Epithelial cell of esophagus (primary cell): ENCODE results near the gene GLRX5.

Experiments
- DNase-seq: peaks from one replicate; pipeline ENCODE4 v3.0.0; 2010; ENCODE audit warnings: low read depth
- H3K4me3 ChIP-seq: 2 replicates; pipeline ENCODE4 v1.5.1; 2011; ENCODE audit warnings: mild to moderate bottlenecking, low read length, control low read depth
- CTCF ChIP-seq: IDR thresholded peaks from 2 replicates; pipeline ENCODE4 v1.5.1; 2011; ENCODE audit warnings: low read depth, mild to moderate bottlenecking, low read length, control low read depth, inconsistent platforms; ENCODE audit not compliant: insufficient read depth; ENCODE audit errors: missing control alignments

Gene GLRX5

GRCh38 chr14:95513291-95513690 is 21.6 kb upstream of the GLRX5 start:
- H3K4me3 ChIP-seq = no peak overlapping the region
- no peak for DNase-seq
- TF ChIP-seq CTCF = no peak

- peak; percentile 61 for DNase-seq
- no peak for TF ChIP-seq CTCF
- H3K4me3 ChIP-seq = no peak overlapping the region
Measured at GRCh38 chr14:95514131-95515079, 20.4 kb upstream of the GLRX5 start.

GRCh38 chr14:95515080-95515489 is 19.8 kb upstream of the GLRX5 start:
- H3K4me3 ChIP-seq = no peak overlapping the region
- DNase-seq = peak; percentile 37
- no peak for TF ChIP-seq CTCF

- TF ChIP-seq CTCF = no peak
- DNase-seq = peak; percentile 26
- H3K4me3 ChIP-seq = peak overlapping the region; percentile 34
Measured at GRCh38 chr14:95515596-95516552, 19.0 kb upstream of the GLRX5 start.

GRCh38 chr14:95516554-95517181 is 18.2 kb upstream of the GLRX5 start, which contains the start of gene SYNE3:
Gene SYNE3, minus strand, starts transcription at chr14:95516650. Its CDS starts 40,829 bp downstream, at chr14:95475821.
- peak; percentile 25 for DNase-seq

More at GRCh38 chr14:95516554-95517181, 18.2 kb upstream of the GLRX5 start, which contains the start of gene SYNE3:
- H3K4me3 ChIP-seq = peak within 1 kb of the TSS; percentile 34
- no peak for TF ChIP-seq CTCF
